GM06990 (cell line): ENCODE measurements around the gene UST.

Experiments used
- DNase-seq: peaks from one replicate; pipeline ENCODE4 v3.0.0-alpha.2; 2011; ENCODE audit not compliant: insufficient read length; ENCODE audit errors: extremely low read depth
- H3K27me3 ChIP-seq: replicated peaks from 2 replicates; pipeline ENCODE4 v1.6.0; 2011; ENCODE audit warnings: low read length; ENCODE audit not compliant: control insufficient read depth, insufficient read depth
- H3K36me3 ChIP-seq: 2 replicates; pipeline ENCODE4 v1.5.1; 2011; ENCODE audit warnings: low read length; ENCODE audit not compliant: control insufficient read depth, insufficient read depth
- H3K4me3 ChIP-seq: replicated peaks from 2 replicates; pipeline ENCODE4 v1.5.1; 2011; ENCODE audit warnings: low read depth, mild to moderate bottlenecking, control low read depth, low read length
- CTCF ChIP-seq: IDR thresholded peaks from 2 replicates; pipeline ENCODE4 v1.5.1; 2011; ENCODE audit warnings: low read length, control low read depth, mild to moderate bottlenecking, inconsistent platforms; ENCODE audit not compliant: insufficient read depth, poor library complexity, severe bottlenecking

The UST gene

GRCh38 chr6:148887181-148887580 is 140.4 kb downstream of the UST start:
- no peak overlapping the region for H3K4me3 ChIP-seq
- no peak for DNase-seq
- TF ChIP-seq CTCF: no peak
- no peaks in the 10 kb centered on the region for H3K27me3 ChIP-seq
- H3K36me3 ChIP-seq: no peaks in the 10 kb centered on the region

GRCh38 chr6:148888856-148889255 is 142.0 kb downstream of the UST start:
- no peak overlapping the region for H3K4me3 ChIP-seq
- H3K27me3 ChIP-seq: no peaks in the 10 kb centered on the region
- no peak for DNase-seq
- no peaks in the 10 kb centered on the region for H3K36me3 ChIP-seq
- TF ChIP-seq CTCF: no peak

GRCh38 chr6:148890096-148890495 is 143.3 kb downstream of the UST start:
- TF ChIP-seq CTCF: no peak
- DNase-seq: no peak
- Histone ChIP-seq H3K4me3 (no peak overlapping the region), H3K36me3 (no peaks in the 10 kb centered on the region), H3K27me3 (no peaks in the 10 kb centered on the region)

- DNase-seq: no peak
- Histone ChIP-seq H3K27me3 (no peaks in the 10 kb centered on the region), H3K36me3 (no peaks in the 10 kb centered on the region), H3K4me3 (no peak overlapping the region)
- no peak for TF ChIP-seq CTCF
Observed at GRCh38 chr6:148890652-148891404, 144.0 kb downstream of the UST start.

GRCh38 chr6:148891405-148891783 is 144.6 kb downstream of the UST start:
- H3K4me3 ChIP-seq: no peak overlapping the region
- no peaks in the 10 kb centered on the region for H3K36me3 ChIP-seq
- DNase-seq: no peak
- TF ChIP-seq CTCF: no peak
- H3K27me3 ChIP-seq: no peaks in the 10 kb centered on the region

- no peaks in the 10 kb centered on the region for H3K27me3 ChIP-seq
- DNase-seq: no peak
- H3K36me3 ChIP-seq: no peaks in the 10 kb centered on the region
- TF ChIP-seq CTCF: no peak
- H3K4me3 ChIP-seq: no peak overlapping the region
Observed at GRCh38 chr6:148892247-148892646, 145.4 kb downstream of the UST start.
